Activated B cell treated with CpG ODN at 0.5 μM for 24 hours (primary cell): Measurements from ENCODE around the gene IL1B. TPM values are rescaled to one million over a fixed set of nuclear protein-coding genes. Genes with fewer than 3 reads are reported as not detected.

ENCODE experiments used
- ATAC-seq: fragments of 200-7000 bp; cut with Tn5 transposase; one replicate; pipeline ENCODE4 v1.10.0; 2021; ENCODE audit warnings: low read depth, mild to moderate bottlenecking, moderate library complexity
- CTCF ChIA-PET: fragments of 350-600 bp; sonication (Branson Sonifier 250); formaldehyde crosslinking; loops from one replicate; lab custom pipeline; 2021; ENCODE audit warnings: antibody characterized with exemption; lab: Charles Lee
- POLR2A ChIA-PET: fragments of 350-600 bp; sonication (Branson Sonifier 250); formaldehyde crosslinking; loops from one replicate; lab custom pipeline; 2021; ENCODE audit warnings: antibody characterized with exemption; lab: Charles Lee
- DNase-seq: peaks from one replicate; pipeline ENCODE4 v3.0.0; 2022
- H3K27ac Mint-ChIP-seq: one replicate; pipeline ENCODE4 v1.8.0; 2020; ENCODE audit warnings: mixed read lengths
- H3K27me3 Mint-ChIP-seq: one replicate; pipeline ENCODE4 v1.8.0; 2021; ENCODE audit warnings: mixed read lengths
- H3K36me3 Mint-ChIP-seq: one replicate; pipeline ENCODE4 v1.8.0; 2021; ENCODE audit warnings: low read depth, mixed read lengths
- H3K4me1 Mint-ChIP-seq: one replicate; pipeline ENCODE4 v1.8.0; 2021; ENCODE audit warnings: mixed read lengths
- H3K4me3 Mint-ChIP-seq: one replicate; pipeline ENCODE4 v1.8.0; 2020; ENCODE audit warnings: mild to moderate bottlenecking, mixed read lengths
- H3K9me3 Mint-ChIP-seq: one replicate; pipeline ENCODE4 v1.8.0; 2020; ENCODE audit warnings: mixed read lengths
- intact Hi-C: fragments of 100-400 bp; cut with micrococcal nuclease; formaldehyde crosslinking; loops from one replicate; pipeline ENCODE4 v1.15.1; 2024
- total RNA-seq: library from RNA; stranded (reverse); gene quantifications from 2 replicates; pipeline ENCODE4 v1.2.3, GENCODE V29; 2022
- TF ChIP-seq, protein P1 (sequence below): fragments of 200-600 bp; IDR thresholded peaks from one replicate; pipeline ENCODE4 v1.8.0; 2022; ENCODE audit warnings: antibody characterized with exemption, mild to moderate bottlenecking

Gene IL1B
- total RNA-seq, 1 donor from 2014 or later = 0.53 TPM

DNA sequence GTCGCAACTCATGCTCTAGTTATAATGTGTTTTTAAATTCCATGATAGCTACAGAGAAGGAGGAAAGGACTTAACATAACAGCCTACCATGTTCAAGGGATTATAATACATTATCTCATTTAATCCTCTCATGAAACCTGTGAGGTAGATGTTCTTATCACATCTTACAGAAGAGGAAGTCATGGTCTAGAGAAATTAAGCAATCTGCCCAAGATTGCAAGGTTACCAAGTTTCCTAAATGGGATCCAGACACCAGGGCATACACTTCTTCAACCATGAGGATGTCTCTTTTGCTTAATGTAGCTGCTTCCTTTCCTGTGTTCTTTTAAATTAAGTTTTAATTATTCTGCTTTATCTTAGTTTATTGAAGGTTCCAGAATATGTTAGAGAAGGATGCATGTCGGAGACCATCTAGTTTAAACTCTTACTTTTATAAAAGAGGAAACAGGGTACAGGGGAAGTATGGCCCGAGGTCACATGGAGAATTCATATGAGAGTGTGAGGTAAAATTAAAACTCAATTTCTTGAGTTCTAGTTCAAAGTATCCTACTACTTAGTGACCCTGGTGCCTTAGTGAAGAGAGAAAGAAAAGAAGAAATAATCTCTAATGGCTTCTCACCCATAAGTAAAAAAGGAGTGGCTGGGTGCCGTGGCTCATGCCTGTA is 48.7 kb downstream of the IL1B start:
- H3K4me3 Mint-ChIP-seq = no peak overlapping the region
- H3K27ac Mint-ChIP-seq = no peak overlapping the region
- TF ChIP-seq, protein P1, sequence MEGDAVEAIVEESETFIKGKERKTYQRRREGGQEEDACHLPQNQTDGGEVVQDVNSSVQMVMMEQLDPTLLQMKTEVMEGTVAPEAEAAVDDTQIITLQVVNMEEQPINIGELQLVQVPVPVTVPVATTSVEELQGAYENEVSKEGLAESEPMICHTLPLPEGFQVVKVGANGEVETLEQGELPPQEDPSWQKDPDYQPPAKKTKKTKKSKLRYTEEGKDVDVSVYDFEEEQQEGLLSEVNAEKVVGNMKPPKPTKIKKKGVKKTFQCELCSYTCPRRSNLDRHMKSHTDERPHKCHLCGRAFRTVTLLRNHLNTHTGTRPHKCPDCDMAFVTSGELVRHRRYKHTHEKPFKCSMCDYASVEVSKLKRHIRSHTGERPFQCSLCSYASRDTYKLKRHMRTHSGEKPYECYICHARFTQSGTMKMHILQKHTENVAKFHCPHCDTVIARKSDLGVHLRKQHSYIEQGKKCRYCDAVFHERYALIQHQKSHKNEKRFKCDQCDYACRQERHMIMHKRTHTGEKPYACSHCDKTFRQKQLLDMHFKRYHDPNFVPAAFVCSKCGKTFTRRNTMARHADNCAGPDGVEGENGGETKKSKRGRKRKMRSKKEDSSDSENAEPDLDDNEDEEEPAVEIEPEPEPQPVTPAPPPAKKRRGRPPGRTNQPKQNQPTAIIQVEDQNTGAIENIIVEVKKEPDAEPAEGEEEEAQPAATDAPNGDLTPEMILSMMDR = no peak
- peaks cover 22% of the 10 kb centered on the region for H3K4me1 Mint-ChIP-seq
- H3K9me3 Mint-ChIP-seq = no peaks in the 10 kb centered on the region
- H3K27me3 Mint-ChIP-seq = no peaks in the 10 kb centered on the region
- intact Hi-C loops = no loop called here
- ATAC-seq (no peak), DNase-seq (no peak)
- ChIA-PET CTCF (no interaction called here), POLR2A (interaction anchor here (0.5 kb wide), 1 partner anchor 25 kb away, joined by 4 read pairs; no protein-coding TSS in a partner anchor)
- H3K36me3 Mint-ChIP-seq = no peaks in the 10 kb centered on the region

DNA sequence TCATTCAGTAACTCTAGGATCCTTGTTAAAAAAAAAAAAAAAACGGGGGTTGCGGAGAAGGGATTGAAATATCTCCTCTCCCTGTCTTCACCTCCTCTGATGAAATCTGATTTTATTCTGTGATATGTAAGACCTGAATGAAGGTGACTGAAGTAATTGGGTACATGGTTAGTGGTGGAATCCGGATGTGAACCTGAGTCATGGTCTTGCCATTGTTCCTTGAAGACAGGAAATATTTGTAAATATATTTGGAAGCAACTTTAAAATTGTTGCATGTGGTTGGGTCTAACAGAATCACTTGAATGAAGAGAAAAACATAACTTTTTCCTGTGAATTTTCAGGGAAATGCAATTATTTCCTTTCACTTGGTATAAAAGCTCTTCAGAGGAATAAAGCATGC is 49.3 kb downstream of the IL1B start:
- ChIA-PET POLR2A (interaction anchor here (0.5 kb wide), 1 partner anchor 24 kb away, joined by 4 read pairs; no protein-coding TSS in a partner anchor), CTCF (no interaction called here)
- Mint-ChIP-seq H3K27me3 (no peaks in the 10 kb centered on the region), H3K4me3 (no peak overlapping the region), H3K9me3 (no peaks in the 10 kb centered on the region), H3K4me1 (peaks cover 26% of the 10 kb centered on the region), H3K36me3 (no peaks in the 10 kb centered on the region), H3K27ac (no peak overlapping the region)
- intact Hi-C loops = no loop called here
- DNase-seq (no peak), ATAC-seq (no peak)
- TF ChIP-seq, protein P1 = no peak

DNA sequence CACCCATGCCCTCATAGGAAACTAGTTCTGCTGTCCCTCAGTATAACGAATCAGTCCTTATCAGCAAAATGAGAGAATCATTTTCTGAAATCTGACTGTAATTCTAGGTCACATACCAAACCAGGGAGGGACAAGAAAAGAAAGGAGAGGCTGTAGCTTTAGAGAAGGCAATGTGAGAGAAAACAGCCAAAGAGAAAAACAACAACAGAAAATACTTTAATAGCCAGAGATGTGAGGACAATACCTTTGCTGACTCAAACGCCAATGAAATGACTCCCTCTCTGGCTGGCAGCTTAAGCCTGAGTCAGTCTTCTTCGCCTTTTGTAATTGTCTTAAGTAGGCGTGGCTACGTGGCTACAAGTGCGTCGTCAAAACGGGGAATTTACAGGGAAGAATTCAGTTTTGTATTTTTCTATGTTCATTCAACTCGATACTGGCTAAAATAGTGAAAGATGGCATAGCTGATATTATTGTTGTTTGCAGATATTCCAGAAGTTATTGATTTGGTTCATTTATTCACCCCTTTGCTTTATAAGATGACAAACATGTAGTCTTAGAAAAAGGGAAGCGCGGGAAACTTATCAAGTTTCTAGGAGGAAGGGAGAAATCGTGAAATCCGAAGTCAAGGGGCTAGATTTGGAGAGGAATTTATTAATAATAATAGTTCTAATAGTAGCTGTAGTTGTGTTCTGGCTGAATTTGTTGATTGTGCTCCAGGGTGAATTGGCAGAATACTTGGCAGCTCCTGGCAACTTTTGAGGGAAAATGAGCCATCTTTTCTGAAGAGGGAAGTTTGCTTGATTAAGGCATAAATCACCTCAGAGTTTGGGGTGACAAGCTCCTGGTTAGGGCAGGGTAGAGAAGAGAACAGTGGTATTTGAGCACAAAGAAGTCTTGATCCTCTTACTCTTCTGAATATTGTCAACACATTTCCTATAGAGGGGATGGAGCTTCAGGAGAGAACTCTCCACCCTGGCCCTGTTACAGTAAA is 52.1 kb downstream of the IL1B start, which contains the start of gene IL1A:
Gene IL1A (minus strand): TSS at position 295 of the 991 bp plus-strand sequence. CDS start 723 bp downstream, outside the sequence.
- H3K36me3 Mint-ChIP-seq = peaks cover 2% of the 10 kb centered on the region
- ChIA-PET CTCF (no interaction called here), POLR2A (interaction anchor here (1.2 to 1.6 kb wide), 2 partner anchors 11 to 57 kb away, joined by 3 to 6 read pairs; no protein-coding TSS in a partner anchor)
- H3K27ac Mint-ChIP-seq = peak within 1 kb of the TSS; percentile 88
- DNase-seq (no peak), ATAC-seq (peak; percentile 32)
- TF ChIP-seq, protein P1 = no peak
- peaks cover 39% of the 10 kb centered on the region for H3K4me1 Mint-ChIP-seq
- H3K4me3 Mint-ChIP-seq = peak within 1 kb of the TSS; percentile 73
- H3K9me3 Mint-ChIP-seq = no peaks in the 10 kb centered on the region
- no peaks in the 10 kb centered on the region for H3K27me3 Mint-ChIP-seq
- intact Hi-C loops = loop anchor here (5.0 kb wide), 1 partner anchor 58 kb away; no protein-coding TSS in a partner anchor

- H3K27ac Mint-ChIP-seq = peak overlapping the region; percentile 88
- peaks cover 2% of the 10 kb centered on the region for H3K36me3 Mint-ChIP-seq
These were observed 53.3 kb downstream of the IL1B start for GRCh38 chr2:112783187-112783714.

More at GRCh38 chr2:112783187-112783714, 53.3 kb downstream of the IL1B start:
- H3K4me1 Mint-ChIP-seq = peaks cover 39% of the 10 kb centered on the region
- ATAC-seq (no peak), DNase-seq (no peak)
- TF ChIP-seq, protein P1 = no peak
- no peaks in the 10 kb centered on the region for H3K27me3 Mint-ChIP-seq
- CTCF ChIA-PET = interaction anchor here (0.8 to 1.6 kb wide), 2 partner anchors 34 to 95 kb away, joined by 4 to 5 read pairs; no protein-coding TSS in a partner anchor
- no peaks in the 10 kb centered on the region for H3K9me3 Mint-ChIP-seq
- POLR2A ChIA-PET = interaction anchor here (0.6 to 2.0 kb wide), 9 partner anchors 10 to 397 kb away, joined by 3 to 15 read pairs (median 5); no protein-coding TSS in a partner anchor
- intact Hi-C loops = loop anchor here (2.0 to 5.0 kb wide), 3 partner anchors 16 to 59 kb away; no protein-coding TSS in a partner anchor
- peak overlapping the region; percentile 73 for H3K4me3 Mint-ChIP-seq
